H9 (cell line): ENCODE results near the gene ATP11C. TPM values are rescaled to one million over a fixed set of nuclear protein-coding genes. Genes with fewer than 3 reads are reported as not detected.
A peak's percentile ranks its signal among the peaks of the same experiment; 100 is the strongest.
"Not testable (repeated sequence)": the region's sequence is repeated elsewhere in the genome, so short reads cannot be mapped to it uniquely, and the experiment has no call there.

Source experiments
- DNase-seq: peaks from one replicate; pipeline ENCODE4 v3.0.0-alpha.2; 2017
- H2AFZ ChIP-seq: one replicate; pipeline ENCODE4 v1.6.1; 2013; ENCODE audit warnings: mild to moderate bottlenecking, low read length, control low read depth, moderate library complexity
- H2AK5ac ChIP-seq: 2 replicates; pipeline ENCODE4 v1.6.1; 2013; ENCODE audit warnings: low read length, control low read depth, mixed read lengths; ENCODE audit not compliant: insufficient read length
- H2BK120ac ChIP-seq: one replicate; pipeline ENCODE4 v1.6.1; 2013; ENCODE audit warnings: low read depth, mild to moderate bottlenecking, low read length, control low read depth, inconsistent platforms; ENCODE audit not compliant: poor library complexity, severe bottlenecking
- H2BK12ac ChIP-seq: 2 replicates; pipeline ENCODE4 v1.6.1; 2013; ENCODE audit warnings: low read length, control low read depth, mixed read lengths, low read depth; ENCODE audit not compliant: insufficient read length
- H2BK15ac ChIP-seq: 2 replicates; pipeline ENCODE4 v1.6.1; 2013; ENCODE audit warnings: low read depth, low read length, control low read depth
- H2BK20ac ChIP-seq: one replicate; pipeline ENCODE4 v1.6.1; 2013; ENCODE audit warnings: low read depth, mild to moderate bottlenecking, low read length, control low read depth, inconsistent platforms; ENCODE audit not compliant: poor library complexity, severe bottlenecking
- H2BK5ac ChIP-seq: 2 replicates; pipeline ENCODE4 v1.6.1; 2013; ENCODE audit warnings: low read length, control low read depth, mixed read lengths; ENCODE audit not compliant: insufficient read length
- H3K14ac ChIP-seq: 2 replicates; pipeline ENCODE4 v1.6.1; 2013; ENCODE audit warnings: low read length, control low read depth; ENCODE audit not compliant: insufficient read depth
- H3K18ac ChIP-seq: 2 replicates; pipeline ENCODE4 v1.6.1; 2013; ENCODE audit warnings: low read depth, mild to moderate bottlenecking, mixed read lengths, low read length, control low read depth; ENCODE audit not compliant: insufficient read length
- H3K23ac ChIP-seq: 2 replicates; pipeline ENCODE4 v1.6.1; 2013; ENCODE audit warnings: low read length, control low read depth, mixed read lengths, low read depth; ENCODE audit not compliant: insufficient read length
- H3K23me2 ChIP-seq: 2 replicates; pipeline ENCODE4 v1.6.1; 2013; ENCODE audit warnings: low read depth, mild to moderate bottlenecking, mixed read lengths, low read length, control low read depth; ENCODE audit not compliant: insufficient read length, poor library complexity, severe bottlenecking
- H3K27ac ChIP-seq: 2 replicates; pipeline ENCODE4 v1.5.1; 2013; ENCODE audit warnings: low read length, control low read depth, mixed read lengths, low read depth; ENCODE audit not compliant: insufficient read length
- H3K27me3 ChIP-seq: 2 replicates; pipeline ENCODE4 v1.6.1; 2013; ENCODE audit warnings: low read length, control low read depth, inconsistent platforms; ENCODE audit not compliant: insufficient read depth
- H3K4ac ChIP-seq: 2 replicates; pipeline ENCODE4 v1.6.1; 2013; ENCODE audit warnings: low read depth, mild to moderate bottlenecking, control low read depth, inconsistent platforms, low read length, moderate library complexity
- H3K4me1 ChIP-seq: 2 replicates; pipeline ENCODE4 v1.6.1; 2013; ENCODE audit warnings: low read length, control low read depth, inconsistent platforms; ENCODE audit not compliant: insufficient read depth
- H3K4me2 ChIP-seq: 2 replicates; pipeline ENCODE4 v1.6.1; 2013; ENCODE audit warnings: low read length, control low read depth, mixed read lengths; ENCODE audit not compliant: insufficient read length, insufficient read depth
- H3K56ac ChIP-seq: 2 replicates; pipeline ENCODE4 v1.6.1; 2013; ENCODE audit warnings: low read depth, mild to moderate bottlenecking, mixed read lengths, low read length, control low read depth; ENCODE audit not compliant: insufficient read length
- H3K79me1 ChIP-seq: 2 replicates; pipeline ENCODE4 v1.6.1; 2013; ENCODE audit warnings: low read depth, mild to moderate bottlenecking, moderate library complexity, low read length, control low read depth, inconsistent platforms; ENCODE audit not compliant: insufficient read depth, poor library complexity, severe bottlenecking
- H3K79me2 ChIP-seq: 2 replicates; pipeline ENCODE4 v1.6.1; 2013; ENCODE audit warnings: low read length, control low read depth, inconsistent platforms; ENCODE audit not compliant: insufficient read depth
- H3K9ac ChIP-seq: 2 replicates; pipeline ENCODE4 v1.6.1; 2013; ENCODE audit warnings: low read length, control low read depth, mixed read lengths; ENCODE audit not compliant: insufficient read length; ENCODE audit errors: extremely low read depth
- H3K9me3 ChIP-seq: one replicate; pipeline ENCODE4 v1.6.1; 2013; ENCODE audit warnings: low read depth, low read length, inconsistent platforms; ENCODE audit not compliant: control insufficient read depth
- H3T11ph ChIP-seq: one replicate; pipeline ENCODE4 v1.6.1; 2013; ENCODE audit warnings: mild to moderate bottlenecking, low read length, control low read depth, inconsistent platforms
- H4K20me1 ChIP-seq: one replicate; pipeline ENCODE4 v1.6.1; 2013; ENCODE audit not compliant: control insufficient read depth, insufficient read length, insufficient read depth
- H4K5ac ChIP-seq: 2 replicates; pipeline ENCODE4 v1.6.1; 2013; ENCODE audit warnings: low read depth, mild to moderate bottlenecking, mixed read lengths, low read length, control low read depth; ENCODE audit not compliant: insufficient read length
- H4K8ac ChIP-seq: replicated peaks from 2 replicates; pipeline ENCODE4 v1.6.1; 2013; ENCODE audit warnings: low read length, control low read depth, mixed read lengths, low read depth; ENCODE audit not compliant: insufficient read length
- H4K91ac ChIP-seq: 2 replicates; pipeline ENCODE4 v1.6.1; 2013; ENCODE audit warnings: low read depth, mild to moderate bottlenecking, moderate library complexity, mixed read lengths, low read length, control low read depth; ENCODE audit not compliant: insufficient read length
- H3K27ac Mint-ChIP-seq, 3 experiments: 2 replicates in 2 of 3; 3 replicates in 1 of 3; pipeline ENCODE4 v1.8.0; 2020 to 2021; ENCODE audit warnings: mixed read lengths in 3 of 3, mild to moderate bottlenecking in 1 of 3, moderate library complexity in 1 of 3
- H3K27me3 Mint-ChIP-seq: 2 replicates; pipeline ENCODE4 v1.8.0; 2021; ENCODE audit warnings: low read depth, mild to moderate bottlenecking, moderate library complexity, mixed read lengths
- H3K36me3 Mint-ChIP-seq, 3 experiments: 2 replicates in 2 of 3; 3 replicates in 1 of 3; pipeline ENCODE4 v1.8.0; 2020 to 2021; ENCODE audit warnings: low read depth in 3 of 3, mixed read lengths in 3 of 3; ENCODE audit not compliant: insufficient read depth in 1 of 3
- H3K4me1 Mint-ChIP-seq, 2 experiments: 2 replicates each; pipeline ENCODE4 v1.8.0; 2020; ENCODE audit warnings: mixed read lengths in 2 of 2
- H3K4me3 Mint-ChIP-seq, 2 experiments: 2 replicates in 1 of 2; 3 replicates in 1 of 2; pipeline ENCODE4 v1.8.0; 2020 to 2021; ENCODE audit warnings: mild to moderate bottlenecking in 2 of 2, mixed read lengths in 2 of 2, moderate library complexity in 1 of 2
- H3K9me3 Mint-ChIP-seq, 2 experiments: 2 replicates in 1 of 2; 3 replicates in 1 of 2; pipeline ENCODE4 v1.8.0; 2020; ENCODE audit warnings: mild to moderate bottlenecking in 2 of 2, mixed read lengths in 2 of 2, moderate library complexity in 1 of 2
- WGBS: extraction: QIAGEN DNeasy Blood & Tissue Kit; methylation state at CpG from one replicate; pipeline ENCODE4 v1.1.7; 2013; ENCODE audit warnings: missing lambda C conversion rate, low lambda C conversion rate, mixed read lengths; ENCODE audit not compliant: insufficient read length; ENCODE audit errors: extremely low coverage; 5-methylcytosine and 5-hydroxymethylcytosine counted together
- total RNA-seq: library from RNA; stranded (reverse); gene quantifications from 2 replicates; pipeline ENCODE4 v1.2.1, GENCODE V29; 2021
- TF ChIP-seq, protein P1 (sequence below): fragments of 200-600 bp; sonication (generic); conservative IDR thresholded peaks from 3 replicates; pipeline ENCODE4 v1.8.0; 2021; ENCODE audit warnings: antibody characterized with exemption, mild to moderate bottlenecking

Gene ATP11C
- total RNA-seq, 1 experiment from 2014 or later: 28.4 TPM

DNA sequence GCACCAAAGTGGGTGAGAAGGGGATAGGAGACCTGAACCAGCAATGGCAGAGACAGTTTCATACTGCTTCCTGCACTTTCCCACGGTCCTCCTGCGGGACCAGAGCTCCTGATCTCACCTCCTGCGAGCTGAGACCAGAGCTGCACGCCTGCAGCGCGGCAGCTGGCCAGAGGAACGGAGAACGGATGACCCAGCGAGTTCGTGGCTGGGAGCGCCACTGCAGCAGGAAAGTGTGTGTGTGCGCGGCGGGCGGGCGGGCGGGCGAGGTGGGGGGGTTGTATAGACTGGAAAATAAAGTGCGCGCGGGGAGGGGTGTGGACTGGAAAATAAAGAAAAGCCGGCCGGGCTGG, 241.4 kb downstream of the ATP11C start:
- peak; percentile 25 for DNase-seq
- no peak overlapping the region for H2BK12ac ChIP-seq
- H2AFZ ChIP-seq: no peak overlapping the region
- no peak overlapping the region for H4K8ac ChIP-seq
- no peaks in the 10 kb centered on the region for H3K23me2 ChIP-seq
- H3K27ac Mint-ChIP-seq: peak overlapping the region in 1 of 3 experiments; percentile 68; a peak in 2 of 7 replicates
- no peak overlapping the region for H3K23ac ChIP-seq
- H3K9me3 Mint-ChIP-seq: peaks cover 0 to 42% of the 10 kb centered on the region in 2 experiments; a peak in 2 of 5 replicates
- no peaks in the 10 kb centered on the region for H3K36me3 Mint-ChIP-seq
- no peak overlapping the region for H4K5ac ChIP-seq
- peaks cover 37% of the 10 kb centered on the region for H3K27me3 Mint-ChIP-seq
- H3K4me1 Mint-ChIP-seq: peaks cover 7 to 13% of the 10 kb centered on the region in 2 experiments
- H3K79me2 ChIP-seq: no peaks in the 10 kb centered on the region
- no peak overlapping the region for H3K9ac ChIP-seq
- H2BK20ac ChIP-seq: no peak overlapping the region
- no peaks in the 10 kb centered on the region; the same call in 1 of the 2 replicates for H3K27me3 ChIP-seq
- H3K9me3 ChIP-seq: no peaks in the 10 kb centered on the region
- H3K18ac ChIP-seq: no peak overlapping the region
- no peak overlapping the region for H3K14ac ChIP-seq
- no peak overlapping the region for H3K4ac ChIP-seq
- H3K4me3 Mint-ChIP-seq: peak overlapping the region; percentile 62 to 76
- H2AK5ac ChIP-seq: no peak overlapping the region
- H3K4me1 ChIP-seq: no peaks in the 10 kb centered on the region; the same call in 1 of the 2 replicates
- no peak overlapping the region for H2BK120ac ChIP-seq
- H3T11ph ChIP-seq: no peak overlapping the region
- TF ChIP-seq, protein P1, sequence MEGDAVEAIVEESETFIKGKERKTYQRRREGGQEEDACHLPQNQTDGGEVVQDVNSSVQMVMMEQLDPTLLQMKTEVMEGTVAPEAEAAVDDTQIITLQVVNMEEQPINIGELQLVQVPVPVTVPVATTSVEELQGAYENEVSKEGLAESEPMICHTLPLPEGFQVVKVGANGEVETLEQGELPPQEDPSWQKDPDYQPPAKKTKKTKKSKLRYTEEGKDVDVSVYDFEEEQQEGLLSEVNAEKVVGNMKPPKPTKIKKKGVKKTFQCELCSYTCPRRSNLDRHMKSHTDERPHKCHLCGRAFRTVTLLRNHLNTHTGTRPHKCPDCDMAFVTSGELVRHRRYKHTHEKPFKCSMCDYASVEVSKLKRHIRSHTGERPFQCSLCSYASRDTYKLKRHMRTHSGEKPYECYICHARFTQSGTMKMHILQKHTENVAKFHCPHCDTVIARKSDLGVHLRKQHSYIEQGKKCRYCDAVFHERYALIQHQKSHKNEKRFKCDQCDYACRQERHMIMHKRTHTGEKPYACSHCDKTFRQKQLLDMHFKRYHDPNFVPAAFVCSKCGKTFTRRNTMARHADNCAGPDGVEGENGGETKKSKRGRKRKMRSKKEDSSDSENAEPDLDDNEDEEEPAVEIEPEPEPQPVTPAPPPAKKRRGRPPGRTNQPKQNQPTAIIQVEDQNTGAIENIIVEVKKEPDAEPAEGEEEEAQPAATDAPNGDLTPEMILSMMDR: no peak
- H3K56ac ChIP-seq: no peak overlapping the region
- H4K91ac ChIP-seq: no peak overlapping the region
- H3K27ac ChIP-seq: no peak overlapping the region
- no peaks in the 10 kb centered on the region for H4K20me1 ChIP-seq
- H2BK15ac ChIP-seq: no peak overlapping the region
- peak overlapping the region; percentile 50 for H3K4me2 ChIP-seq
- H2BK5ac ChIP-seq: no peak overlapping the region
- H3K79me1 ChIP-seq: no peaks in the 10 kb centered on the region
- no CpG with 5 or more reads among the region's 23 CpGs for WGBS

DNA sequence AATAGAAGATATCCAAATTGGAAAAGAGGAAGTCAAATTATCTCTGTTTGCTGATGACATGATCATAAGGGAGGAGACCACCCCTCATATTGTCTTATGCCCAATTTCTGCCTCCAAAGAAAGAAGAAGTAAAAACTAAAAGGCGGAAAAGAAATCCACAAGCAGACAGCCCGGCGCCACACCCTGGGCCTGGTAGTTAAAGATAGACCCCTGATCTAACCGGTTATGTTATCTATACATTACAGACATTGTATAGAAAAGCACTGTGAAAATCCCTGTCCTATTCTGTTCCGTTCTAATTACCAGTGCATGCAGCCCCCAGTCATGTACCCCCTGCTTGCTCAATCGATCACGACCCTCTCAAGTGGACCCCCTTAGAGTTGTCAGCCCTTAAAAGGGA, 247.7 kb downstream of the ATP11C start:
- H3K27me3 Mint-ChIP-seq: not testable (repeated sequence)

More for the DNA sequence above, 247.7 kb downstream of the ATP11C start:
- DNase-seq, H2BK20ac ChIP-seq, H3K9ac ChIP-seq, H4K20me1 ChIP-seq, H3K36me3 Mint-ChIP-seq, H4K91ac ChIP-seq, H3K56ac ChIP-seq, H3K79me2 ChIP-seq, H2BK120ac ChIP-seq, H3K23ac ChIP-seq, H3K4ac ChIP-seq, H3K4me3 Mint-ChIP-seq, H4K5ac ChIP-seq, H3K9me3 ChIP-seq, H2AK5ac ChIP-seq, H2AFZ ChIP-seq, H3K27ac ChIP-seq, H2BK12ac ChIP-seq, H2BK5ac ChIP-seq, H4K8ac ChIP-seq, H3K23me2 ChIP-seq, H3K4me2 ChIP-seq, H3K79me1 ChIP-seq, H3T11ph ChIP-seq, H3K27me3 ChIP-seq, H3K14ac ChIP-seq, H3K27ac Mint-ChIP-seq, H2BK15ac ChIP-seq, H3K4me1 ChIP-seq, H3K4me1 Mint-ChIP-seq, H3K18ac ChIP-seq: not testable (repeated sequence)
- peaks cover 8 to 45% of the 10 kb centered on the region in 2 experiments for H3K9me3 Mint-ChIP-seq
- no CpG with 5 or more reads among the region's 7 CpGs for WGBS
